GM23338 (cell line): ENCODE data around the gene DUSP8. TPM values are rescaled to one million over a fixed set of nuclear protein-coding genes. Genes with fewer than 3 reads are reported as not detected.

ENCODE experiments used
- ATAC-seq: fragments of 200-7000 bp; cut with Tn5 transposase; 3 replicates; pipeline ENCODE4 v1.9.1; 2020
- DNase-seq: peaks from one replicate; pipeline ENCODE4 v3.0.0-alpha.2; 2015; ENCODE audit warnings: low spot score
- H2AFZ ChIP-seq: fragments of 200-600 bp; sonication (generic); 2 replicates; pipeline ENCODE4 v1.8.0; 2016; ENCODE audit warnings: antibody characterized with exemption, mild to moderate bottlenecking, moderate library complexity
- H3F3A ChIP-seq: fragments of 200-600 bp; sonication (generic); replicated peaks from 2 replicates; pipeline ENCODE4 v1.8.0; 2017; ENCODE audit warnings: antibody characterized with exemption, mixed run types, low read depth
- H3K27ac ChIP-seq: fragments of 200-600 bp; sonication (generic); 2 replicates; pipeline ENCODE4 v1.6.1; 2016; ENCODE audit warnings: low read depth
- H3K27me3 ChIP-seq: fragments of 200-600 bp; sonication (generic); 2 replicates; pipeline ENCODE4 v1.8.0; 2016; ENCODE audit warnings: mild to moderate bottlenecking, mixed run types, moderate library complexity; ENCODE audit not compliant: insufficient read depth
- H3K36me3 ChIP-seq: fragments of 200-600 bp; sonication (generic); 2 replicates; pipeline ENCODE4 v1.8.0; 2016; ENCODE audit warnings: mild to moderate bottlenecking; ENCODE audit not compliant: insufficient read depth
- H3K4me1 ChIP-seq: fragments of 200-600 bp; sonication (generic); 2 replicates; pipeline ENCODE4 v1.8.0; 2016; ENCODE audit warnings: mild to moderate bottlenecking, moderate library complexity; ENCODE audit not compliant: insufficient read depth
- H3K4me2 ChIP-seq: fragments of 200-600 bp; sonication (generic); 2 replicates; pipeline ENCODE4 v1.7.1; 2017; ENCODE audit warnings: mixed run types
- H3K4me3 ChIP-seq: fragments of 200-600 bp; sonication (generic); 2 replicates; pipeline ENCODE4 v1.6.1; 2016; ENCODE audit warnings: mixed run types
- H3K79me2 ChIP-seq: fragments of 200-600 bp; sonication (generic); replicated peaks from 2 replicates; pipeline ENCODE4 v1.8.0; 2017; ENCODE audit warnings: mild to moderate bottlenecking; ENCODE audit not compliant: insufficient read depth
- H3K9me2 ChIP-seq: fragments of 200-600 bp; sonication (generic); 2 replicates; pipeline ENCODE4 v1.8.0; 2017; ENCODE audit not compliant: insufficient read depth
- H4K20me1 ChIP-seq: fragments of 200-600 bp; sonication (generic); replicated peaks from 2 replicates; pipeline ENCODE4 v1.8.0; 2017; ENCODE audit warnings: mild to moderate bottlenecking; ENCODE audit not compliant: insufficient read depth
- H3K27ac Mint-ChIP-seq: 2 replicates; pipeline ENCODE4 v1.8.0; 2020; ENCODE audit warnings: inconsistent platforms, mild to moderate bottlenecking, moderate library complexity, mixed read lengths
- H3K27me3 Mint-ChIP-seq: 3 replicates; pipeline ENCODE4 v1.8.0; 2022; ENCODE audit warnings: low read depth, mild to moderate bottlenecking, moderate library complexity, mixed read lengths, inconsistent platforms; ENCODE audit not compliant: insufficient read depth, poor library complexity
- H3K36me3 Mint-ChIP-seq: 3 replicates; pipeline ENCODE4 v1.8.0; 2021; ENCODE audit warnings: low read depth, mild to moderate bottlenecking, inconsistent platforms, moderate library complexity, mixed read lengths
- H3K4me1 Mint-ChIP-seq: 3 replicates; pipeline ENCODE4 v1.8.0; 2020; ENCODE audit warnings: mild to moderate bottlenecking, inconsistent platforms, mixed read lengths
- H3K4me3 Mint-ChIP-seq: 3 replicates; pipeline ENCODE4 v1.8.0; 2021; ENCODE audit warnings: moderate library complexity, mild to moderate bottlenecking, inconsistent platforms, mixed read lengths
- H3K9me3 Mint-ChIP-seq: 3 replicates; pipeline ENCODE4 v1.8.0; 2020; ENCODE audit warnings: moderate library complexity, mild to moderate bottlenecking, inconsistent platforms, mixed read lengths
- CREB1 ChIP-seq: fragments of 250-450 bp; sonication (Bioruptor Pico); IDR thresholded peaks from 2 replicates; pipeline ENCODE4 v1.5.0; 2020; ENCODE audit warnings: low read depth, mild to moderate bottlenecking, moderate library complexity
- EZH2 ChIP-seq: fragments of 200-600 bp; sonication (generic); IDR thresholded peaks from one replicate; pipeline ENCODE4 v1.8.0; 2017; ENCODE audit warnings: antibody characterized with exemption, mild to moderate bottlenecking, low read depth; ENCODE audit not compliant: unreplicated experiment
- EZH2phosphoT487 ChIP-seq: fragments of 200-600 bp; sonication (generic); IDR thresholded peaks from one replicate; pipeline ENCODE4 v1.8.1; 2018; ENCODE audit warnings: antibody characterized with exemption; ENCODE audit not compliant: unreplicated experiment
- JUNB ChIP-seq: IDR thresholded peaks from one replicate; pipeline ENCODE4 v1.6.1; 2016; ENCODE audit warnings: antibody characterized with exemption; ENCODE audit not compliant: unreplicated experiment
- NANOG ChIP-seq: IDR thresholded peaks from 2 replicates; pipeline ENCODE4 v1.6.1; 2016; ENCODE audit warnings: antibody characterized with exemption, borderline replicate concordance
- POLR2AphosphoS5 ChIP-seq: IDR thresholded peaks from 2 replicates; pipeline ENCODE4 v1.6.1; 2016; ENCODE audit warnings: antibody characterized with exemption, low read depth
- STAT1 ChIP-seq: IDR thresholded peaks from one replicate; pipeline ENCODE4 v1.6.1; 2016; ENCODE audit warnings: antibody characterized with exemption; ENCODE audit not compliant: unreplicated experiment
- ZNF114 ChIP-seq: fragments of 250-450 bp; sonication (Bioruptor Pico); IDR thresholded peaks from 2 replicates; pipeline ENCODE4 v1.5.0; 2020; ENCODE audit warnings: mild to moderate bottlenecking, moderate library complexity
- ZNF331 ChIP-seq: fragments of 250-450 bp; sonication (Bioruptor Pico); IDR thresholded peaks from 2 replicates; pipeline ENCODE4 v1.5.0; 2020; ENCODE audit warnings: low read depth, mild to moderate bottlenecking, moderate library complexity
- polyA plus RNA-seq: library from polyadenylated mRNA; unstranded; fragments of >200 nt; fragmentation: Nextera tagmentation; extraction: Ambion mirVana; gene quantifications from 2 replicates; pipeline ENCODE4 v1.2.1, GENCODE V29; 2016
- total RNA-seq: library from RNA; depleted of rRNA; stranded (reverse); fragments of >200 nt; shearing (Covaris generic); gene quantifications from 2 replicates; pipeline ENCODE4 v1.2.3, GENCODE V29; 2014
- TF ChIP-seq, protein P1 (sequence below): IDR thresholded peaks from 2 replicates; pipeline ENCODE4 v1.6.1; 2016; ENCODE audit warnings: antibody characterized with exemption
- TF ChIP-seq, protein P2 (sequence below): fragments of 250-450 bp; sonication (Bioruptor Pico); IDR thresholded peaks from 2 replicates; pipeline ENCODE4 v1.5.0; 2020; ENCODE audit warnings: mild to moderate bottlenecking, moderate library complexity
- TF ChIP-seq, protein P3 (sequence below): IDR thresholded peaks from one replicate; pipeline ENCODE4 v1.6.1; 2018; ENCODE audit warnings: antibody characterized with exemption; ENCODE audit not compliant: unreplicated experiment
- TF ChIP-seq, protein P4 (sequence below), 2 experiments: fragments of 200-600 bp in 1 of 2; sonication (generic) in 1 of 2; conservative IDR thresholded peaks; 2 replicates each; pipeline versions ENCODE4 v1.5.1 to v1.6.1; 2016 to 2017; ENCODE audit warnings: antibody characterized with exemption in 2 of 2, low read depth in 2 of 2, mild to moderate bottlenecking in 2 of 2, moderate library complexity in 1 of 2

DUSP8 gene
- total and polyA plus RNA-seq, 2 experiments from 2014 or later = 1.1 TPM

DNA sequence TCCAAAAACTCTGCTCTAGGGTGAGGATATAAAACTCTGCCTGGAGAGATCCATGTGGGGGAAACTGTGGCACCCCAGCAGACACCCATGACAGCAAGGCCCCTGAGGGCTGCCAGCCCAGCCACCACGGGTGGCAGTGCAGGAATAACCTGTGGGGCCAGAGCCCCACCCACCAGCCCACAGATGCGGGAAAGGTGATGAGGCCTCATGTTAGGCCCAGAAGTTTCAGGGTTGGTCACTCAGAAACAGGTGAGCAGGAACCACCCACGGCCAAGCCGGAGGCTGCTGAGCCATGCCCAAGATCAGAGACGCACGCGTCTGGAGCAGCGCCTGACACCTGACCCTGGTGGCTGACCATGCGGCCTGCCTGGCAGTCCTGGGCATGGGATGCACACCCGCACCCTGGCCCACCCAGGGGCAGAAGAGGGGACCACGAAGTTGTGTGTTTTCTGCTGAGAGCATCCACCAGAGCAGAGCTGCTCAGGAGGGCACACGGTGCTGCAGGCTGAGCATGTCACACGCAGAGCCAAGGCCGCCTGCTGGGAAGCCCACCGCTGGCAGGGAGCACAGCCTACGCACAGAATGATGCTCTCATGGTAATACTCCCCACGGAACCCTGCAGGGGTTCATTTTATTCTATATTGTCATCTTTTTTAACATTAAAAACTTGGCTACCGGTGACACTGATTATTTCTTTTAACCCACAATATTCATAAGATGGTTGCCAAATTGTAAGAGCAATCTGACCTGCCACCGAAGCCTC lies 41.2 kb downstream of the DUSP8 start:
- H3K79me2 ChIP-seq = peaks cover 75% of the 10 kb centered on the region
- ATAC-seq = no peak

More for the DNA sequence above, 41.2 kb downstream of the DUSP8 start:
- H4K20me1 ChIP-seq = peaks cover 13% of the 10 kb centered on the region
- DNase-seq = no peak
- TF ChIP-seq JUNB = no peak
- TF ChIP-seq ZNF331 (CRISPR knock-in tag) = no peak
- no peak for TF ChIP-seq NANOG
- TF ChIP-seq, protein P1, sequence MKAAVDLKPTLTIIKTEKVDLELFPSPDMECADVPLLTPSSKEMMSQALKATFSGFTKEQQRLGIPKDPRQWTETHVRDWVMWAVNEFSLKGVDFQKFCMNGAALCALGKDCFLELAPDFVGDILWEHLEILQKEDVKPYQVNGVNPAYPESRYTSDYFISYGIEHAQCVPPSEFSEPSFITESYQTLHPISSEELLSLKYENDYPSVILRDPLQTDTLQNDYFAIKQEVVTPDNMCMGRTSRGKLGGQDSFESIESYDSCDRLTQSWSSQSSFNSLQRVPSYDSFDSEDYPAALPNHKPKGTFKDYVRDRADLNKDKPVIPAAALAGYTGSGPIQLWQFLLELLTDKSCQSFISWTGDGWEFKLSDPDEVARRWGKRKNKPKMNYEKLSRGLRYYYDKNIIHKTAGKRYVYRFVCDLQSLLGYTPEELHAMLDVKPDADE = no peak
- no peak for TF ChIP-seq CREB1 (CRISPR knock-in tag)
- no peak for TF ChIP-seq EZH2
- TF ChIP-seq, protein P2, sequence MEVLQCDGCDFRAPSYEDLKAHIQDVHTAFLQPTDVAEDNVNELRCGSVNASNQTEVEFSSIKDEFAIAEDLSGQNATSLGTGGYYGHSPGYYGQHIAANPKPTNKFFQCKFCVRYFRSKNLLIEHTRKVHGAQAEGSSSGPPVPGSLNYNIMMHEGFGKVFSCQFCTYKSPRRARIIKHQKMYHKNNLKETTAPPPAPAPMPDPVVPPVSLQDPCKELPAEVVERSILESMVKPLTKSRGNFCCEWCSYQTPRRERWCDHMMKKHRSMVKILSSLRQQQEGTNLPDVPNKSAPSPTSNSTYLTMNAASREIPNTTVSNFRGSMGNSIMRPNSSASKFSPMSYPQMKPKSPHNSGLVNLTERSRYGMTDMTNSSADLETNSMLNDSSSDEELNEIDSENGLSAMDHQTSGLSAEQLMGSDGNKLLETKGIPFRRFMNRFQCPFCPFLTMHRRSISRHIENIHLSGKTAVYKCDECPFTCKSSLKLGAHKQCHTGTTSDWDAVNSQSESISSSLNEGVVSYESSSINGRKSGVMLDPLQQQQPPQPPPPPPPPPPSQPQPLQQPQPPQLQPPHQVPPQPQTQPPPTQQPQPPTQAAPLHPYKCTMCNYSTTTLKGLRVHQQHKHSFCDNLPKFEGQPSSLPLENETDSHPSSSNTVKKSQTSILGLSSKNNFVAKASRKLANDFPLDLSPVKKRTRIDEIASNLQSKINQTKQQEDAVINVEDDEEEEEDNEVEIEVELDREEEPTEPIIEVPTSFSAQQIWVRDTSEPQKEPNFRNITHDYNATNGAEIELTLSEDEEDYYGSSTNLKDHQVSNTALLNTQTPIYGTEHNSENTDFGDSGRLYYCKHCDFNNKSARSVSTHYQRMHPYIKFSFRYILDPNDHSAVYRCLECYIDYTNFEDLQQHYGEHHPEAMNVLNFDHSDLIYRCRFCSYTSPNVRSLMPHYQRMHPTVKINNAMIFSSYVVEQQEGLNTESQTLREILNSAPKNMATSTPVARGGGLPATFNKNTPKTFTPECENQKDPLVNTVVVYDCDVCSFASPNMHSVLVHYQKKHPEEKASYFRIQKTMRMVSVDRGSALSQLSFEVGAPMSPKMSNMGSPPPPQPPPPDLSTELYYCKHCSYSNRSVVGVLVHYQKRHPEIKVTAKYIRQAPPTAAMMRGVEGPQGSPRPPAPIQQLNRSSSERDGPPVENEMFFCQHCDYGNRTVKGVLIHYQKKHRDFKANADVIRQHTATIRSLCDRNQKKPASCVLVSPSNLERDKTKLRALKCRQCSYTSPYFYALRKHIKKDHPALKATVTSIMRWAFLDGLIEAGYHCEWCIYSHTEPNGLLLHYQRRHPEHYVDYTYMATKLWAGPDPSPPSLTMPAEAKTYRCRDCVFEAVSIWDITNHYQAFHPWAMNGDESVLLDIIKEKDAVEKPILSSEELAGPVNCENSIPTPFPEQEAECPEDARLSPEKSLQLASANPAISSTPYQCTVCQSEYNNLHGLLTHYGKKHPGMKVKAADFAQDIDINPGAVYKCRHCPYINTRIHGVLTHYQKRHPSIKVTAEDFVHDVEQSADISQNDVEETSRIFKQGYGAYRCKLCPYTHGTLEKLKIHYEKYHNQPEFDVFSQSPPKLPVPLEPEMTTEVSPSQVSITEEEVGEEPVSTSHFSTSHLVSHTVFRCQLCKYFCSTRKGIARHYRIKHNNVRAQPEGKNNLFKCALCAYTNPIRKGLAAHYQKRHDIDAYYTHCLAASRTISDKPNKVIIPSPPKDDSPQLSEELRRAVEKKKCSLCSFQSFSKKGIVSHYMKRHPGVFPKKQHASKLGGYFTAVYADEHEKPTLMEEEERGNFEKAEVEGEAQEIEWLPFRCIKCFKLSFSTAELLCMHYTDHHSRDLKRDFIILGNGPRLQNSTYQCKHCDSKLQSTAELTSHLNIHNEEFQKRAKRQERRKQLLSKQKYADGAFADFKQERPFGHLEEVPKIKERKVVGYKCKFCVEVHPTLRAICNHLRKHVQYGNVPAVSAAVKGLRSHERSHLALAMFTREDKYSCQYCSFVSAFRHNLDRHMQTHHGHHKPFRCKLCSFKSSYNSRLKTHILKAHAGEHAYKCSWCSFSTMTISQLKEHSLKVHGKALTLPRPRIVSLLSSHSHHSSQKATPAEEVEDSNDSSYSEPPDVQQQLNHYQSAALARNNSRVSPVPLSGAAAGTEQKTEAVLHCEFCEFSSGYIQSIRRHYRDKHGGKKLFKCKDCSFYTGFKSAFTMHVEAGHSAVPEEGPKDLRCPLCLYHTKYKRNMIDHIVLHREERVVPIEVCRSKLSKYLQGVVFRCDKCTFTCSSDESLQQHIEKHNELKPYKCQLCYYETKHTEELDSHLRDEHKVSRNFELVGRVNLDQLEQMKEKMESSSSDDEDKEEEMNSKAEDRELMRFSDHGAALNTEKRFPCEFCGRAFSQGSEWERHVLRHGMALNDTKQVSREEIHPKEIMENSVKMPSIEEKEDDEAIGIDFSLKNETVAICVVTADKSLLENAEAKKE (CRISPR knock-in tag) = no peak
- TF ChIP-seq, protein P3, sequence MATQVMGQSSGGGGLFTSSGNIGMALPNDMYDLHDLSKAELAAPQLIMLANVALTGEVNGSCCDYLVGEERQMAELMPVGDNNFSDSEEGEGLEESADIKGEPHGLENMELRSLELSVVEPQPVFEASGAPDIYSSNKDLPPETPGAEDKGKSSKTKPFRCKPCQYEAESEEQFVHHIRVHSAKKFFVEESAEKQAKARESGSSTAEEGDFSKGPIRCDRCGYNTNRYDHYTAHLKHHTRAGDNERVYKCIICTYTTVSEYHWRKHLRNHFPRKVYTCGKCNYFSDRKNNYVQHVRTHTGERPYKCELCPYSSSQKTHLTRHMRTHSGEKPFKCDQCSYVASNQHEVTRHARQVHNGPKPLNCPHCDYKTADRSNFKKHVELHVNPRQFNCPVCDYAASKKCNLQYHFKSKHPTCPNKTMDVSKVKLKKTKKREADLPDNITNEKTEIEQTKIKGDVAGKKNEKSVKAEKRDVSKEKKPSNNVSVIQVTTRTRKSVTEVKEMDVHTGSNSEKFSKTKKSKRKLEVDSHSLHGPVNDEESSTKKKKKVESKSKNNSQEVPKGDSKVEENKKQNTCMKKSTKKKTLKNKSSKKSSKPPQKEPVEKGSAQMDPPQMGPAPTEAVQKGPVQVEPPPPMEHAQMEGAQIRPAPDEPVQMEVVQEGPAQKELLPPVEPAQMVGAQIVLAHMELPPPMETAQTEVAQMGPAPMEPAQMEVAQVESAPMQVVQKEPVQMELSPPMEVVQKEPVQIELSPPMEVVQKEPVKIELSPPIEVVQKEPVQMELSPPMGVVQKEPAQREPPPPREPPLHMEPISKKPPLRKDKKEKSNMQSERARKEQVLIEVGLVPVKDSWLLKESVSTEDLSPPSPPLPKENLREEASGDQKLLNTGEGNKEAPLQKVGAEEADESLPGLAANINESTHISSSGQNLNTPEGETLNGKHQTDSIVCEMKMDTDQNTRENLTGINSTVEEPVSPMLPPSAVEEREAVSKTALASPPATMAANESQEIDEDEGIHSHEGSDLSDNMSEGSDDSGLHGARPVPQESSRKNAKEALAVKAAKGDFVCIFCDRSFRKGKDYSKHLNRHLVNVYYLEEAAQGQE = no peak
- TF ChIP-seq STAT1 = no peak
- no peak for TF ChIP-seq POLR2AphosphoS5
- no peak for TF ChIP-seq EZH2phosphoT487
- TF ChIP-seq, protein P4, sequence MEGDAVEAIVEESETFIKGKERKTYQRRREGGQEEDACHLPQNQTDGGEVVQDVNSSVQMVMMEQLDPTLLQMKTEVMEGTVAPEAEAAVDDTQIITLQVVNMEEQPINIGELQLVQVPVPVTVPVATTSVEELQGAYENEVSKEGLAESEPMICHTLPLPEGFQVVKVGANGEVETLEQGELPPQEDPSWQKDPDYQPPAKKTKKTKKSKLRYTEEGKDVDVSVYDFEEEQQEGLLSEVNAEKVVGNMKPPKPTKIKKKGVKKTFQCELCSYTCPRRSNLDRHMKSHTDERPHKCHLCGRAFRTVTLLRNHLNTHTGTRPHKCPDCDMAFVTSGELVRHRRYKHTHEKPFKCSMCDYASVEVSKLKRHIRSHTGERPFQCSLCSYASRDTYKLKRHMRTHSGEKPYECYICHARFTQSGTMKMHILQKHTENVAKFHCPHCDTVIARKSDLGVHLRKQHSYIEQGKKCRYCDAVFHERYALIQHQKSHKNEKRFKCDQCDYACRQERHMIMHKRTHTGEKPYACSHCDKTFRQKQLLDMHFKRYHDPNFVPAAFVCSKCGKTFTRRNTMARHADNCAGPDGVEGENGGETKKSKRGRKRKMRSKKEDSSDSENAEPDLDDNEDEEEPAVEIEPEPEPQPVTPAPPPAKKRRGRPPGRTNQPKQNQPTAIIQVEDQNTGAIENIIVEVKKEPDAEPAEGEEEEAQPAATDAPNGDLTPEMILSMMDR (conservative IDR thresholded peaks at IDR 0.05; ENCODE audit: low read depth in 2 of 2) = no peak
- no peak for TF ChIP-seq ZNF114 (CRISPR knock-in tag)
- H3K4me1 ChIP-seq = no peaks in the 10 kb centered on the region
- Mint-ChIP-seq H3K4me1 (no peaks in the 10 kb centered on the region; the same call in 2 of the 3 replicates), H3K27ac (no peak overlapping the region), H3K4me3 (no peak overlapping the region), H3K36me3 (no peaks in the 10 kb centered on the region), H3K27me3 (peaks cover 3% of the 10 kb centered on the region), H3K9me3 (no peaks in the 10 kb centered on the region)
- H3K4me3 ChIP-seq = no peak overlapping the region
- H3K4me2 ChIP-seq = no peak overlapping the region
- H3F3A ChIP-seq = no peaks in the 10 kb centered on the region
- no peak overlapping the region for H2AFZ ChIP-seq
- H3K36me3 ChIP-seq = no peaks in the 10 kb centered on the region
- H3K9me2 ChIP-seq = no peaks in the 10 kb centered on the region
- no peaks in the 10 kb centered on the region for H3K27me3 ChIP-seq
- H3K27ac ChIP-seq = no peak overlapping the region
